Stimulated activated CD4-positive, alpha-beta T cell treated with anti-CD3 and anti-CD28 coated beads, Interleukin-4, amount 100 ng/mL, for 48 hours (primary cell): Measurements from ENCODE around the gene MIA2.
"Not testable (repeated sequence)": the region's sequence is repeated elsewhere in the genome, so short reads cannot be mapped to it uniquely, and the experiment has no call there.

ENCODE experiments used
- DNase-seq, 2 donors: peaks; one replicate each; pipeline ENCODE4 v3.0.0-alpha.2; 2020; ENCODE audit warnings: low read depth in 2 of 2

Gene MIA2

DNA sequence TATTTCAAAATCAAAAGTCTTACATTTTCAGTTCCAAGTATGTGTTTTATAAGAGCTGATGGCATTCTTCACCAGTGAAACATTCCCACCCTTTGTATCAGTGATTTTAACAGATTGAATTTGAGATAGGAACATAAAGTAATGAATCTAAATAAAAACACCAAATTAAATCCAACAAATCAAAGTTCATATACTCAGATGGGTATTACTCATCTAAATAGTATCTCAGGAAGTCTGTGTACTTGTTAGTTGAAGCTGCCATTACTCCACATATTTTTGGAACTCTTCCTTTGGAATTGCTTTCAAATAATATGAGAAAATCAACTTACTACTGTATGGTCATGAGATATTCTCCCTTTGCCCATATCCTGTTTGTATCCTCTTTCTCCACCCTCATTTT lies 89.1 kb downstream of the MIA2 start:
- DNase-seq: no peak

DNA sequence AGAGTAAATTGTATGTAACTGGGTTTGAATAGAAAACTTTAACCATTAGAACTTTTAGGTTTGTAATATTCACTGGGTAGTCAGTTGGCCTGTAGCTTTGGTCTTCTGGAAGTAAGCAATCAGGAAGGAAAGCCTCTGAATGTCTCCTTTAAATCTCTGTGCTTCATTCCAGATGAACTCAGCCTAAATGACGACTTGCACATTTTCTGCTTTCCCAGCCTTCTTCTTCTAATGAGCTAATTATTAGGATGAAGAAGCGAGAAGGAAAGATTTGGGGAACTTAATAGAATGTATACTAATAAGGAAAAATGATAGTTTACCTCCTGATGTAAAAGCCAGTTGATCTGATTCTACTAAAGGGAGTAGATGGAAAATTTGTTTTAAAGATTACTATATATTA lies 90.4 kb downstream of the MIA2 start:
- DNase-seq: no peak

GRCh38 chr14:39339003-39339402 lies 105.3 kb downstream of the MIA2 start:
- DNase-seq: no peak

GRCh38 chr14:39341126-39341525 lies 107.4 kb downstream of the MIA2 start:
- DNase-seq: not testable (repeated sequence)

GRCh38 chr14:39342768-39343167 lies 109.1 kb downstream of the MIA2 start:
- DNase-seq: no peak

- no peak for DNase-seq
These were observed 109.9 kb downstream of the MIA2 start for GRCh38 chr14:39343614-39344013.

DNA sequence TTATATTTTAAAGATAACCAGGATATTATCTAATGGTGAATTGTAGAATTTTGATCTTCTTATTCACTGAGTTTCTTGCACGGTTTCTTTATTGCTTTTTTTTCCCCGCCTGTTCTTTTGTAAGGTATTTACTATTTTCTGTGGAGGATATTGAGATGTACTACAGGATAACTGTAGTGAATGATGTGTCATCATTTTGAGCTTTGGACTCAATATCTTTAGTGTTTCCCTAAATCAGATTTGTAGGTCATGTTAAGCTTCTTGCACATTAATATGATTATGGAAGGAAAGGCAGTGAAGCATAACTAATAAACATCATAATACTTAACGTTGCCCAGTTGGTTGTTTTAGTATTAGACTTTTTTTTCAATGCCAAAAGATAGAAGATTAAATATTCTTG lies 117.2 kb downstream of the MIA2 start:
- DNase-seq: no peak

DNA sequence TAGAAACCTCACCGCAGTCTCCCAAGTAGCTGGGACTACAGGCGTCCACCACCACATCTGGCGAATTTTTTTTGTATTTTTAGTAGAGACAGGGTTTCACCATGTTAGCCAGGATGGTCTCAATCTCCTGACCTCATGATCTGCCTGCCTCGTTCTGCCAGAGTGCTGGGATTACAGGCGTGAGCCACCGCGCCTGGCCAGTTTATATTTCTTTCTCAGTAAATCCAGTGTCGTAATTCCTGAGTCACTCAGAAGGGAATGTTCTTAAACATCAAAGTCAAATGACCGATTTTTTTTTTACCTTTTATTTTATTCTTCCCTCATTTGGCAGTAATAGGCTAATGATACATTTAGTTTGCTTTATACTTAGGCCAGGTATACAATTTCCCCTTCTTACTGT lies 118.0 kb downstream of the MIA2 start:
- no peak for DNase-seq

DNA sequence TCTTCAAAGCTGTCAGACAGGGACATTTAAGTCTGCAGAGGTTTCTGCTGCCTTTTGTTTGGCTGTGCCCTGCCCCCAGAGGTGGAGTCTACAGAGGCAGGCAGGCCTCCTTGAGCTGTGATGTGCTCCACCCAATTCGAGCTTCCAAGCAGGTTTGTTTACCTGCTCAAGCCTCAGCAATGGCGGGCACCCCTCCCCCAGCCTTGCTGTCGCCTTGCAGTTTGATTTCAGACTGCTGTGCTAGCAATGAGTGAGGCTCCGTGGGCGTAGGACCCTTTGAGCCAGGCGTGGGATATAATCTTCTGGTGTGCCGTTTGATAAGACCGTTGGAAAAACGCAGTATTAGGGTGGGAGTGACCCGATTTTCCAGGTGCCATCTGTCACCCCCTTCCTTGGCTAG lies 125.4 kb downstream of the MIA2 start:
- not testable (repeated sequence) for DNase-seq

- no peak for DNase-seq
These were observed 126.6 kb downstream of the MIA2 start for GRCh38 chr14:39360316-39360715.

DNA sequence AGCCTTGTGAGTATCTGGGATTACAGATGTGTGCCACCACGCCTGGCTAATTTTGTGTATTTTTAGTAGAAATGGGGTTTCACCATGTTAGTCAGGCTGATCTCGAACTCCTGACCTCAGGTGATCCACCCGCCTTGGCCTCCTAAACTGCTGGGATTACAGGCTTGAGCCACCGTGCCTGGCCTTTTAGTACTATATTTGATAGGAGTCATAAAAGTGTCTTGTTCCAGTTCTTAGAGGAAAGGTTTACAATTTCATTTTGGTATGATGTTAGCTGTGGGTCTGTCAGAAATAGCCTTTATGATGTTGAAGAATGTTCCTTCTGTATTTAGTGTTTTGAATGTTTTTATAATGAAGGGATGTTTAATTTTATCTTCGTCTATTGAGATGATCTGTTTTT lies 127.8 kb downstream of the MIA2 start:
- DNase-seq: not testable (repeated sequence)

- DNase-seq: no peak
These were observed 130.8 kb downstream of the MIA2 start for GRCh38 chr14:39364509-39364908.

DNA sequence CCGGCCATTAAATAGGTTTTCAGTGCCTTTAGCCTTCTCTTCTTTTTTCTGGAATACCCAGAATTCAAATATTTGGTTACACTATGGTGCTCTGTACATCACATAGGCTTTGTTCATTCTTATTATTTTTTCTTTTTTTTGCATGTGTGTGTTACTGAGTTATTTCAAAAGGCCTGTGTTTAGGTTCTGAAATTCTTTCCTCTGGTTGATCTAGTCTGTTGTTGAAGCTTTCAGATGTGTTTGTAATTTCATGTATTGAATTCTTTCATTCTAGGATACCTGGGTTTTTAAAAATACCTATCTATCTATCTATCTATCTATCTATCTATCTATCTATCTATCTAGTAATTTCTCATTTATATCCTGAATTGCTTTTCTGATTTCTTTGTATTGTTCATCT lies 131.6 kb downstream of the MIA2 start:
- DNase-seq: no peak

DNA sequence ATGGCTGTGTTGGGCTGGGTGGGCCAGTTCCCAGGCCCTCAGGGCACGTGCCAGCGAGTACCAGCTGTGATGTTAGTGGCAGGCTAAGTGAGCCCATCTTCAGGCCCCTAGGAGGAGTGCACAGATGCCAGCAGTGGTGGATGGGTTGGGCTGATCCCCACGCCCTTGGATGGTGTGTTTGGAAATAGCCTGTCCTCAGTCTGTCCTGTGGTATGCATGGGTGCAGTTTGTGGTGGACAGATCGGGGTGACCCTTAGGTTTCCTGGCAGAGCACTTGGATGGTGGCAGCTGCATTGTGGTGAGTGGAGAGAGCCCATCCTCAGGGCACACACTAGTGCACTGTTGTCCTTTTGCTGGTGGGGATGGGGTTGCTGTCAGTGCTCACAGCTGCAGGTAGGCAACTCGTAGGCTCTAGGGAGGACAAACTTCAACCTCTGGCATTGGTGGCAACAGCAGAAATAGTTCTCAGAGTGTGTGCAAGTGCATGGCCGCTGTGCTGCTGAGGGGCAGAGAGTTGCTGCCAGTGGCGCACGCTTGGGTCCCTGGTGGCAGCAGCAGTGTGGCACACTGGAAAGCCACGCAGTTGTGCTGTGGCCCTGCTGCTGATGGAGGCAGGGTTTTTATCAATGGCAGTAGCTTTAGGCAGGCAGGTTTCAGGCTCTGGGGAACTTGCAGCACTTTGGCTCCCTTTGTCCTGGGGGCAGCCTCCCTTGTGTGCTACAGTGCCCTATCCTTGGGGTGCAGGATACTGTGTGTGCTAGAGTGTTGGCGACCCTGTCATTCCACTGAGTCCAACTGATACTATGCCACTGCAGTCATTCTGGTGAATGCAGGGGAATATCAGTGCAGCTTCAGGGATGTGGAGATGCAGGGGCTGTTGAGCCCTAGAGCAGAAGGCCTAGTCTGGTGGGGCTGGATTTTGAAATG lies 133.0 kb downstream of the MIA2 start:
- no peak for DNase-seq

- no peak for DNase-seq
These were observed 133.7 kb downstream of the MIA2 start for GRCh38 chr14:39367387-39367751.

DNA sequence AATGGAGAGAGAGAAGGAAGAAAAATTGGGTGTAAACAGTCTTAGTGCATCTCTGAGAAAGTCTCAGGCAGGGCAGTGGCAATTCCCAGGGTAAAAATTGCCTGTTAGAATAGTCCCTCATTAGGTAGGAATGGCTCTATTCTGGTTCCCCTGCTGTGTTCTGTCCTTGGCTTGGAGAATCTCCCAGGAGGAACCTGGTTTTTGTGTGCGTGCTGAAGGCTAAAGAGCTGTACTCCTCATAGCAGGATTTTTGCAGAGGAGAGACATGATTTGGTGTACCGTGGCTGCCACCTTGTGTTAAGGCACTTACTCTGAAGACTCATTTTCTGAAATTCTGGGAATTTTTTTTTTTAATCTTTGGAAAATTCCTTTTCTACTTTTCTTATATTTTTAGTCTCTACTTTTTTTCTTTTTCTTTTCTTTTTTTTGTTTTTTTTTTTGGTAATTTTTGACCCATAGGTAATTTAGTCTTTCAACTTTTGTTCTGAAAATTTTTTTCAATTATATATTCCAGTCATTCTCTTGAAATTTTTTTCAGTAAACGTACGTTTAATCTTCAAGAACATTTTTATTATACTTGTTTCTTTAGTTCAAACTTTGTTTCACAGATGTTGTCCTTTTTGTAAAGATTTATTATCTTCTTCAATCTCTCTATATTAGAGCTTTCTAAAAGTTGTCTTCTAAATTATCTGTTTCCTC lies 134.7 kb downstream of the MIA2 start:
- peak; percentile 5 to 11 for DNase-seq

DNA sequence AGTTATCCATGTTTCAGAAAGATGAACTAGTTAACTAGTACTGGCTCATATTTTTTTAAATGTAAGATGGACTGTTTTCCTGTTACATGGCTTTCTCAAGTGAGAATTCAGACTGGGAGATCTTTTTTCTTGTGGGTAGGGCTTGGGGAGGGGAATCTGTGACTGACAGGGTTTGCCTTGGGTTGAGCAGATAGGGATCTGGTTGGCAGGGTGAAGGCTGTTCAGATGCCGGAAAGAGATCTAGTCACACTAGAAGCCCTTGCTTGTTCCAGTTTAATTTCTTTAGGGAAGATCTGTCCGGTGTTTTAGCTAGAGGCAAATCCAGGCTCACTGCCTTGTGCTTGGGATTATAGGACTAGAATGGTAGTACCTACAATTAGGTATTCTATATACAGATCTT lies 135.3 kb downstream of the MIA2 start:
- no peak for DNase-seq

DNA sequence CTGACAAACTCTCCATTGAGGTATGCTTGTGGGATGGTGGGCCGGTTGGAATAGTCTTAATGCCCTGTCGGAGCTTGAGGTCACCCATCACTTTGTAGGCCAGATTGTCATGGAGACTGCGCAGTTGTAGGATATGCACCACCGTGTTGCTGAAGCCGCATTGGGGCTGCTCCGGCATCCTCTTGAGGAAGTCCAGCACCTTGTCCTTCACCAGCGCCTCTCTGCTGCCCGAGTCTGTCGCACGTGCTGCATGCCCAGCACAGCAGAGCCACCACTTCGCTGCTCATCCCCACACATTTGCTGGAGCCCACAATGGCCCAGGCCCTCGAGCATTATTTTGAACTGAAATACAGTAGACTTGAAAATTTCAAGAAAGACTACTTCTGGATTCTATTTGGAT lies 136.7 kb downstream of the MIA2 start:
- DNase-seq: no peak

- no peak for DNase-seq
These were observed 138.9 kb downstream of the MIA2 start for GRCh38 chr14:39372656-39373055.

GRCh38 chr14:39374851-39375250 lies 141.1 kb downstream of the MIA2 start:
- no peak for DNase-seq

GRCh38 chr14:39376667-39377403 lies 143.1 kb downstream of the MIA2 start:
- no peak for DNase-seq

GRCh38 chr14:39381366-39381765 lies 147.7 kb downstream of the MIA2 start:
- no peak for DNase-seq

GRCh38 chr14:39382463-39382862 lies 148.7 kb downstream of the MIA2 start:
- no peak for DNase-seq
